NCI-H2081 (cell line): ENCODE data around the gene CCDC172.

Experiments used
- DNase-seq, 2 experiments: peaks; one replicate each; lab custom pipeline; 2025; lab: John Stamatoyannopoulos, UW

The CCDC172 gene

GRCh38 chr10:116324227-116324950 is at the start of gene CCDC172:
CCDC172 (plus strand) TSS chr10:116324448; CDS start chr10:116325012, 564 bp downstream.
- DNase-seq = no peak

- no peak for DNase-seq
These were observed 47.3 kb upstream of the CCDC172 start for GRCh38 chr10:116276981-116277380.

- no peak for DNase-seq
These were observed 45.4 kb upstream of the CCDC172 start for GRCh38 chr10:116278846-116279245.

- no peak for DNase-seq
These were observed 42.5 kb upstream of the CCDC172 start for GRCh38 chr10:116281775-116282174.

- DNase-seq = no peak
These were observed 37.5 kb upstream of the CCDC172 start for GRCh38 chr10:116286626-116287200.

DNA sequence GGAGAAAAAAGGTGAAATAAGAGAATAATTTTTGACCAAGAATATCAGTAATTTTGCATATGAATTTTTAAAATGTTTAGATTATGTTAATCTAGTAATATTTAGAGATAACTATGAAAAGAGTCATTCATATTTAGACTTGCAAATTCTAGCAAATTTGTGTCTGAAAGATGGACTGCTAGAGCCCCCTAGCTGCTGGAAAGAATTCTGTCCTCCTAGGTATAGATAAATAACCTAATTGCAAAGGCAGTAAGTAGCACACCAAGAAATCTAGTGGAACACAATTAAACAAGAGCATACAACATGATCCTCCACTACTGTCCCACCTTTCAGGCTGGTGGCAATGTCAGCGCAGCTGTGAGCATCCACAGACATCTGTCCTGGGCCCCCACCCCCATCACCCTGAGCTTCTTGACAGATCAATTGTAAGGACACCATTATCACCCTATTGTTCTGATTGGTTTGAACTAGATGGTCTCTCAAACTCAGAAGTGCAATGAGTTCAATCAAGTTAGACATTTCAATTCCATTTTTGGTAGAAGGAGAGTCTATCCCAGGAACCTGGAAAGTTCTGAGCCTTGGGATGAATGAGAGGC is 36.2 kb upstream of the CCDC172 start:
- peak; percentile 9 to 12 for DNase-seq

DNA sequence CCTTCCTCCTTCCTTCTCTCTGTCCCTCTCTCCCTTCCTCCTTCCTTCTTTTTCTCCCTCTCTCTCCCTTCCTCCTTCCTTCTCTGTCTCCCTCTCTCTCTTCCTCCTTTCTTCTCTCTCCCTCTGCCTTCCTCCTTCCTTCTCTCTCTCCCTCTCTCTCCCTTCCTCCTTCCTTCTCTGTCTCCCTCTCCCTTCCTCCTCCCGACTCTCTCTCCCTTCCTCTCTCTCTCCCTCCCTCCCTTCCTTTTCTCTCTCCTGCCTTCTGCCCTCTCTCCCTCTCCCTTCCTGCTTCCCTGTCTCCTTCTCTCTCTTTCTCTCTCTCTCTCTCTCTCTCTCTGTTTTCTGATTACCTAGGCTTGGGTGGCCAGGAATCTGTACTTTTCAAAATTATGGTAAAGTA is 34.6 kb upstream of the CCDC172 start:
- no peak for DNase-seq

DNA sequence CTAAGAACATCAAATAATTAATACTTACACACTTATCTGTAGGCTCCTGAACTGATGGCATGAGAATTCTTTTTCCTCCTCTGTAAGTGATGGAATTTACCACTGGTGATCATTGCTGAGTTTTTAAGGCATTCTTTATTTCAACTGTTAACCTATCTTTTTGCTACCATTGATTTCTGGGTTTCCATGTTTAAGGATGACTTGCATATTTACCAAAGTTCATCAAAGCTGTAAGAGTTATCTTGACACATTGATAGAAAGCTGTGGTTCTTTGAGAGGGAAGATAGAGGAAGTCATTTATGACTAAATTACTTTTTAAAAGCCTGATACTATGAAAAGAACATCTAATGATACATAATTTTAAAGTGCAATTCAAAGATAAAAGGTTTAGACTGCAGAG is 31.8 kb upstream of the CCDC172 start:
- no peak for DNase-seq

GRCh38 chr10:116296291-116296721 is 27.9 kb upstream of the CCDC172 start:
- no peak for DNase-seq

- DNase-seq = no peak
These were observed 25.7 kb upstream of the CCDC172 start for GRCh38 chr10:116298586-116298985.

GRCh38 chr10:116300542-116300941 is 23.7 kb upstream of the CCDC172 start:
- no peak for DNase-seq

GRCh38 chr10:116304923-116305322 is 19.3 kb upstream of the CCDC172 start:
- no peak for DNase-seq

DNA sequence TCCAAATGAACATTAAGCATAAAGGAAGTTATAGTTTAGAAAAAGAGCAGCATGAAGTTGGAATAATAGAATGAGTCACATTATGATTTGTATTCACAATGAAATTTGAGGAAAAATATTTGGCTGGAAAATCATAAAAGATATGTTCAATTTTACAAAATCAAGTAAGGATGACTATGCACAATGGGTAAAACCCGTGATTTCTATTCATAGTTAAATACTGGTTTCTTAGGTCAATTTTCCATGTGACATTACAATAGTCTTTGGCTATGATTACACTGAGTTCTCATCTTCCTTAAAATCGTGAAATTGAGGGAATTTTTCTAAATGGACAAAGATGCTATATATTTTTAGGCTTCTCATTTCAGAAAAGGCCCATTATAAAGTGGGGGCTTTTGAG is 17.4 kb upstream of the CCDC172 start:
- DNase-seq = no peak

DNA sequence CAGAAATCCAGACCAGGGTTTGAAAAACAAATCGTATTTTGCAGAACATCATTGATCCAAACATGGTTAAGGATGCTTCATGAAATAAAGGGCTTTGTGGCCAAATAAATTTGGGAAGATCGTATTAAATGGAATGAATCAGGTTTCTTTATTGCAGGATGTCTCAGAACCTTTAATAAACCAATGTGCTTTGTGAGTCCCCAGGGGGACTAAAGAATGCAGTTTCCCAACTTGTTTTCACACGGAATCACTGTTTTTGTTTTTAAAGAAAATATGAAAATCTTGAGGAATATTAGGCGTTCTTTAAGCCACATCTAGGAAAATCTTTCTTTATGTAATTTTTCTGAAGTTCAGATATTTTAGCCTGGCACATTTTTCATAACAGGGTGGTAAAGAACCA is 16.8 kb upstream of the CCDC172 start:
- DNase-seq = no peak

DNA sequence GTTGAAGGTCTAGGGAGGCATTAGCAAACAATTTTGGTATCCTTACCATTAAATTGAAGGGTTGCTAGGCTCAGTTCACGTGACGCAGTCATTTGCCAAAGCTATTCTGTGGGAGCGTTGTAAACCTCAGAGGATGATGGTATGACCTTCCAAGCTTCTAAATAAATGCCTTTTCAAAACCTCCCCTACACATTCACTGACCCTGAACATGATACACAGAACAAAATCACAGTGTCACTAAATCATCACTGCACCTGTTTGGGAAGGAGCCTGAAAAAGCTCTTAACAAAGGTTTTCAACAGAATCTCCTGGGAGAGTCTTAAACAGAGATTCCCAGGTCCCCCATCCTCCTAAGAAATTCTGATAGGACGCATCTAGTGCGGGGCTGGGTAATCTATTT is 13.2 kb upstream of the CCDC172 start:
- DNase-seq = no peak

- no peak for DNase-seq
These were observed 12.3 kb upstream of the CCDC172 start for GRCh38 chr10:116311706-116312490.

- DNase-seq = no peak
These were observed 11.7 kb upstream of the CCDC172 start for GRCh38 chr10:116312548-116312947.

GRCh38 chr10:116316503-116316902 is 7.7 kb upstream of the CCDC172 start:
- DNase-seq = no peak

GRCh38 chr10:116324951-116325635 is 845 bp downstream of the CCDC172 start:
- no peak for DNase-seq

DNA sequence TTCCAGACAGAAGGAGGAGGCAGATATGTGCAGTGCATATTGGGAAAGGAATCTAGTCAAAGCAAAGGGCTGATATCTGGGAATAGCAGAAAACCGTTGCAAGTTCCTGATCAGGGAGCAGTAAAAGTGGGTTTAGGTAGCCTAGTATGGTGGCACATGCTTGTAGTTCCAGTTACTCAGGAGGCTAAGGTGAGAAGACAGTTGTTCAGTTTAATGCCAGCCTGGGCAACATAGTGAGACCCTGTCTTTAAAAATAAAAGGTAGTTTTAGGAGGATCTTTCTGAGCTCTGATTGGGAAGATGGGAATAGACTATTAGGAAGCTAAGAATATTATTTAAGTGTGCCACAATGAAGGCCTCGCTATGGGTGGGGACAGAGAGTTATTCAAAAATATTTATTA is 1.7 kb downstream of the CCDC172 start:
- no peak for DNase-seq

DNA sequence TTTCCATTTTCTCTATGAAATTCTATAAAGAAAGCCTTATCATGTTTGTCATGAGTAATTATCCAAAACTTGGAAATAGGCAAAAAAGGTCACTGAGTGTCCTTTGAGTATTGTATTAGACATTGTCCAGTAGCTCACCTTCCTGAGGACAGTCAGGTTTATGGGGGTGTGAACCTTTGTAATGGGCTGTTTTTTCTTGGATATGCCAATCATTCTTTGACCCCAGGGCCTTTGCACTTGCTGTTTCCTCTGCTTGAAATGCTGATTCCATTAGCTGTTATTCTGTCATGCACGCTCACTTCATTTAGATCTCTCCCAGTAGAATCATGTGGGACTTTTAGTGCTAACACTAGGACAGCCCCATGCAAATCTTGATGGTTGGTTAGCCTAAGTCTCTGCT is 4.9 kb downstream of the CCDC172 start:
- DNase-seq = no peak

DNA sequence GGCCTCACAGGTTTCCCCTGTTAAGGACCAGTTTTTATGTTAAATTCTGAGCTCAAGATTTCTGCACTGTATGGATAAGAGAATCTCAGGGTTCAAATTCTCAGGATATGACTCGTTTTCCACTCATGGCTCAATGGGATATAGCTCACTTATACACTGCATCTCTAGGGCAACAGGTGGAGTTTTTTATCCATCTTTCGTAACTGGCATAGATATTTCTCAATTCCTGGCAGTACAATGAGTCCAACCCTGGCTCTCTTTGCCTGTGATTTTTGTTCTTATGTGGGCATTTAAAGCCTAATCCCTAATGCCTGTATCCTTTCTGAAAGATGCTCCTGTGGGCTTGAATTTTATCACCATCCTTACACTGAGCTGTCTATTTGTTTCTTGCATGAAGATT is 7.6 kb downstream of the CCDC172 start:
- DNase-seq = no peak
